Skeletal muscle satellite cell (primary cell): ENCODE data around the gene KCNQ1.

ENCODE experiments used
- H3K27me3 ChIP-seq: 2 replicates; pipeline ENCODE4 v1.7.0; 2013; ENCODE audit warnings: low read length; ENCODE audit not compliant: control insufficient read depth, insufficient read depth
- H3K36me3 ChIP-seq: 2 replicates; pipeline ENCODE4 v1.7.0; 2013; ENCODE audit warnings: mild to moderate bottlenecking, control low read depth, low read length; ENCODE audit not compliant: insufficient read depth
- H3K4me1 ChIP-seq: 2 replicates; pipeline ENCODE4 v1.7.0; 2013; ENCODE audit warnings: low read length; ENCODE audit not compliant: control insufficient read depth, insufficient read depth
- H3K4me2 ChIP-seq: 2 replicates; pipeline ENCODE4 v1.7.0; 2013; ENCODE audit warnings: mild to moderate bottlenecking, low read length
- H3K4me3 ChIP-seq: 2 replicates; pipeline ENCODE4 v1.7.0; 2013; ENCODE audit warnings: low read length
- H3K9ac ChIP-seq: 2 replicates; pipeline ENCODE4 v1.7.0; 2013; ENCODE audit warnings: mild to moderate bottlenecking, low read depth, low read length, moderate library complexity
- H3K9me3 ChIP-seq: replicated peaks from 2 replicates; pipeline ENCODE4 v1.7.0; 2013; ENCODE audit warnings: mild to moderate bottlenecking, control low read depth, low read length

Gene KCNQ1

DNA sequence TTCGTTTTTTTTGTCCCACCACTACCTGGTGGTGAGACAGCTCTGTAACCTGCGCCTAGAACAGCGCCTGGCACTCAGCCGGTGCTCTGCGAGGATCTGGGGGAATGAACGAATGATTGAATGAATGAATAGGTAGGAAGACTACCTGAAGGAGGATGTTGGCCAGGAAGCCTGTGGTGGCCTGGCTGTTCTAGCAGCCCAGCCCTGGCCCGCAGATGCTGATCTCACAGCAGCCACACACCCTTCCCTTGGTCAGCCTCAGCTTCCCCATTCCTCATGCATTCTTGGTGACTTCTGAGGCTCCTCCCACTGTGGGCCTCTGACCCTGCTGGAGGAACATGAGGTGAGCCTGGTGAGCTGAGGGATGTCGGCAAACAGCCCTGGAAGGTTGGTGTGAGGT is 4.2 kb upstream of the KCNQ1 start:
- Histone ChIP-seq H3K4me2 (no peak overlapping the region), H3K36me3 (no peaks in the 10 kb centered on the region), H3K9ac (no peak overlapping the region), H3K4me1 (no peaks in the 10 kb centered on the region), H3K4me3 (no peak overlapping the region), H3K9me3 (no peaks in the 10 kb centered on the region), H3K27me3 (peaks cover 51% of the 10 kb centered on the region)

DNA sequence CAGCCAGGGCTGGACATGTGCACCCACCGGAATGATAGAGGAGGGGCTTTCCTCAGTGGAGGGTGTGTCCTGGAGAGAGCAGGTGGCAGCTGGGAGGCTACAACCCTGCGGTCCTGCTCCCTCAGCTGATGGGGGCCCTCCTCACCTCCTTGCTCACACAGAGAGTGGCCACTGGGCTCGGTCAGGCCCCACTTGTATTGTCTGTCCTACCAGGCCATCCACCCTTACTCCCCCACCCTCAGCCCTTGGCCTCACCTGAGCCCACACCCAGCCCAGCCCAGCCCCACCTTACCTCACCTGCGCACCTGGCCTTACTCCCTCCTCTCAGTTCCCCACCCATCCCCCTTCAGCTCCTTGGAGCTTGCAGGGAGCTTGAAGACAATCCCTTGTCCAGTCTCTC is 3.6 kb upstream of the KCNQ1 start:
- Histone ChIP-seq H3K4me1 (no peaks in the 10 kb centered on the region), H3K4me2 (no peak overlapping the region), H3K27me3 (peaks cover 50% of the 10 kb centered on the region), H3K4me3 (no peak overlapping the region), H3K36me3 (no peaks in the 10 kb centered on the region), H3K9ac (no peak overlapping the region), H3K9me3 (no peaks in the 10 kb centered on the region)

DNA sequence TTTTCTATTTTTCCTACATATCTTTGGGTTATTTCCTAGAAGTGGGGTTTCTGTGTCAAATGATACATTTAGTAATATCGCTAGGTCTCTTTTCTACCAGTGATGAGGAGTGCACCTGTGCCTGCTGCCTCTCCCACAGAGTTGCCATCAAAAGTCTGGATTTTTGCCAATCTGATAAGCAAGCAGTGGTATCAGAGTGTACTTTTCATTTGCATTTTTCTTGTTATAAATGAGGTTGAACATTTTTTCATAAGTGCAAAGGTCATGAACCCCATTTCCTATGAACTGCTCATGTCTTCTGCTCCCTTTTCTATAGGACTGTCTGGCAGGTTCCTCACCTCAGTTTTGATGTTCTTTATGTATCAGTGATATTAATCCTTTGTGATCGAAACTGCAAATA is 2.2 kb upstream of the KCNQ1 start:
- Histone ChIP-seq H3K4me3 (no peak overlapping the region), H3K36me3 (no peaks in the 10 kb centered on the region), H3K4me1 (no peaks in the 10 kb centered on the region), H3K27me3 (peaks cover 55% of the 10 kb centered on the region), H3K4me2 (no peak overlapping the region), H3K9ac (no peak overlapping the region), H3K9me3 (no peaks in the 10 kb centered on the region)

DNA sequence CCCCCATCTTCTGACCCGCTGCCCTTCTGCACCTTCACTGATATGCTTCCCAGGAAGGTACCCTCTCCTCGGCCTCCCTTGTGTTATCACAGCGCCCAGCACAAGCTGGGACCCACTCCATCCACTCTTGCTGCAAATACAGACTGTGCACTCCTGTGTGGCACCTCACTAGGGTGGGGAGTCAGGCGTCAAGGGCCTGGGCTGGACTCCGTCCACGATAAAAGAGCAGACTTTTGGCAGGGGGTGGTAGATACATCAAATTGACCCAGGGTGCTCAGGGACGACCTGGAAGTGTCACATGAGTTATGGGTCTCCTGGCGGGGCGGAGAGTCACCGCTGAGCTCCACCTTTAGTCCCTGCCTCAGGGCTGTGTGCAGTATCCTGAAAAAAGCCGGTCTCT is 1.4 kb upstream of the KCNQ1 start:
- Histone ChIP-seq H3K4me1 (no peaks in the 10 kb centered on the region), H3K36me3 (no peaks in the 10 kb centered on the region), H3K27me3 (peaks cover 59% of the 10 kb centered on the region), H3K9me3 (no peaks in the 10 kb centered on the region), H3K4me2 (no peak overlapping the region), H3K4me3 (no peak overlapping the region), H3K9ac (no peak overlapping the region)

DNA sequence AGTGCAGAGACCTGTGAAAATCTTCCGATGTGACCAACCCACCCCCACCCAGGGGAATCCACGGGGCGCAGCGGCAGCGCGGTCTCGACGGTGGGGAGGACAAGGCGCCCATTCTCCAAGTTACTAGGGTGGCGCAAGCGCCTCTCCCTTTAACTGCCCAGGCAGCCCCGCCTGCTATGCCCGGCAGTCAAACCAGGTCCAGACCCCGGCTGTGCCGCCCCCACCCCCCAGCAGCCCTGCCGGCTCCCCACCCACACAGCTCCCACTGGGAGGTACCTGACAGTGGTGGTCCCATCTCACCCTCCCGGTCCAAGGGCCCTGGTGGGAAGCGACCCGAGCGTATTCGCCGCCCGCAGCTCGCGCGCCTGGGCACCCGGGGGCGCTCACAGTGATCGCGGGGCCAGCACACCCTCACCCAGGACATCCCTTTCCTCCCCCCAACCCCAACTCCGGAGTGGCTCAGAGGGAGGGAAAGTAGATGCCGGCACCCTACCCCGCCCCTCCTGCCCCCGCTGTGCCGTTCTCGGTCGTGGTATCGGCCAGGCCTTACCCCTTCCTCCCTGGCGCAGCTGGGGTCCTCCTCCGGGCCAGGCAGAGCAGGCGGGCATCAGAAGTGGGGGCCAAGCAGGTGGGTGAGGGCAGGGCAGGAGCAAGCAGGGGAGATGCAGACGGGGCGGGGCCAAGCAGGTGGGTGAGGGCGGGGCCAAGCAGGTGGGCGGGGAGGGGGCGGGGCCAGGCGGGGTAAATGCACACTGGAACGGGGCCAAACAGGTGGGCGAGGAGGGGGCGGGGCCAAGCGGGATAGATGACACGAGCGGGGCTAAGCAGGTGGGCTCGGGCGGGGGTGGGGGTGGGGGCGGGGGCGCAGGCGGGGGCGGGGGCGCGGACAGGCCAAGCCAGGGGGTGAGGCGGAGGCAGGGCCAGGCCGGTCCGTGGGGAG is 657 bp upstream of the KCNQ1 start, which contains the start of gene TRPM5:
Gene TRPM5 (minus strand): TSS at position 634 of the 940 bp plus-strand sequence. CDS start 21,478 bp downstream, outside the sequence.
- Histone ChIP-seq H3K4me2 (peak within 1 kb of the TSS; percentile 20), H3K27me3 (peaks cover 61% of the 10 kb centered on the region), H3K9me3 (no peaks in the 10 kb centered on the region), H3K4me1 (no peaks in the 10 kb centered on the region), H3K4me3 (no peak within 1 kb of the TSS), H3K9ac (no peak within 1 kb of the TSS), H3K36me3 (no peaks in the 10 kb centered on the region)

DNA sequence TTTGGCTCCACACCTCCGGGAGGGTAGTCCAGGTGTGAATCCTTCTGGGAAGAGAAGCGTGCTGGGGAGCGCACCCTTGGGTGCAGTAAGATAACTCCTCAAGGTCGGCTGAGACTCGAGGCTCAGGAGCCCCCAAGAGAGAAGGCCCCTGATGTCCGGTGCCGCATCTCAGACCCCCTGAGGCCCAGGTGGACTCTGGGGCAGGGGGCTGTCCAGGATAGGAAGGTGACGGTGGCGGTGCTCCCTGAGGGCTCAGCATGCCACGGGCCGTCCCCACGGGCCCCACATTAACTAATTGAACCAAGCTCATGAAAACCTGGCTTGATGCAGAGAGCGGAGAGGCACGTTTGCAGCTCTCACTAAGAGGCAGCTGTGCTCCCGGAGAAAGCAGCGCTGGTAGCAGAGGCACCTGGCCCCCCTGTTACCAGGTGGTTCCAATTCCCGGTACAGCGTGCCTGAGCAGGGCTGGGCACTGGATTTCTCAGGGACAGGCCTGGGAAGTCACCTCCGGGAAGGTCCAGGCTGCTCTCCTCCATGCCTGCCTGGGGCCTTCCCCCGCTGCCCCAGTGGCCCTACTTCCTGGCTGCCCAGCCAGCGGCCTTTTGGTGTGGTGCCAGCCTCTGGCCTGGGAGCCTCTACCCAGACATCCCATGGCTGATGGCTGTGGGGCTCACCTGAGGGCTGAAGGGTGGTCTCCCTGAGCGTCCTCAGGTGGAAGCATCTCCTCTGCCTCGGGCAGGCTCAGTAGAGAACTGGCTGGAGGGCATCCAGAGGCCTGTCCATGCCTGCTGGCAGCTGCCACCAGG is 1.1 kb downstream of the KCNQ1 start:
- Histone ChIP-seq H3K4me2 (no peak overlapping the region), H3K27me3 (peaks cover 72% of the 10 kb centered on the region), H3K9ac (no peak overlapping the region), H3K4me1 (no peaks in the 10 kb centered on the region), H3K36me3 (no peaks in the 10 kb centered on the region), H3K9me3 (no peaks in the 10 kb centered on the region), H3K4me3 (no peak overlapping the region)

DNA sequence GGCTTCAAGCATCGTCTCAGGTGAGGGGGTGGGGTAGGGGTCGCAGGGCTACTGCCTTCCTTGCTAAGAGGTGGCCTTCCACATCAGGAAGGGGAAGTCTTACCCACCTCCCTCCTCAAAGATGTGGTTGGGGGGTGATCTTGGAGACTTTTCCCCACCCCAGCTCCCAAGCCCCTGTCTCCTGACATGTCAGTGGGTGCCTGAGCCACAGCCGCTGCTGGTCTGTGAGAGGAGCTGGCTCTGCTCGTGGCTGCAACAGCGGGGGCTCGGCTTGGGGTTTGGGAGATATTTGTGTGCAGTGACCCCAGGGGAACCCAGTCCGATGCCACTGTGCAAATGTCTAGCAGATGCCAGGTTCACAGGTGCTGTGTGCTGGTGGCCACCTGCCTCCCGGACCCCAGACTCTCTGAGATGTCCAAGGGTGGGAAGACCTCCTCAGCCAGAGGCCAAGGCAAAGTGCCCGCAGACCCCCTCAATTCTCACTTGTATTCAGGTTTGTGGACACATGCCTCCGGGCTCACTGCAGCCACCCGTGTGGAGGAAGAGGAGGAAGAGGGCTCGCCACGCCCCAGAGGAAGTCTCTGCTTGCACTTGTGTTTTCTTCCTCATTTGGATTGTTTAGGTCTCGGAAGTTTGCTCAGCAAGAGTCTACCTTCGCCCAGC is 1.9 kb downstream of the KCNQ1 start:
- H3K4me2 ChIP-seq, result no peak overlapping the region
- H3K9me3 ChIP-seq, result no peaks in the 10 kb centered on the region
- H3K27me3 ChIP-seq, result peaks cover 79% of the 10 kb centered on the region
- H3K4me3 ChIP-seq, result no peak overlapping the region
- H3K4me1 ChIP-seq, result no peaks in the 10 kb centered on the region
- H3K9ac ChIP-seq, result no peak overlapping the region
- no peaks in the 10 kb centered on the region for H3K36me3 ChIP-seq

DNA sequence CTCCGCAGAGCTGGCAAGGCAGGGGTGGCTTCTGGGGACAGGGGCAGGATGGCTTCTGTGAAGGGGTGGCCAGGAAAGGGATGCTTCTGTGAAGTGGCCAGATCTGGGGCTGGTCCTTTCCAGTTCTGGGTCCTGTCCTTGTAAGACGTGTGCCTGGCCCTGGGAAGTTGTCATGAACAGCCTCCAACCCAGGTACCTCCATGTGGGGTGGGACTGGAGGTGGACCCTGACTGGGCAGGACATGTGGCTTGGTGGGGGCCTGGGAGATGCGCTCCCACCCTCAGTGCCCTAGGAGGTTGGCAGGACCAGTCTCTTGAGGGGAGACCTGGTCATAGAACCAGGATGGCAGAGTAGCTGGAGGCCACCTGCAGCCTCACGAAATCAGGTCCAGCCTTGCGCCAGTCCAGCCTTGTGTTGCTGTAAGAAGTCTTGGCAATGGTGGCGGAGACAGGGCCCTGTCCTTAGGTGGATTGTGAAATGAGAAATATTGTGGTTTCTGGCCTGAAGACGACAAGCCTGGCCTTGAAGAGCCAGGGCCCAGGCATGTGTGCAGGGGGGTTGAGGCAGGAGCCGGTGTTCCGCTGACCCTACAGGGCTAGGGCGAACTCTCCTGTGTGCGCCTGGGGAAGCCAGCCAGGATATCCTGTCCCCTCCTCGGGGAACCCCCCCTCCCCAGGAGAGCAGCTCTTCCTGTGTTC is 2.6 kb downstream of the KCNQ1 start:
- Histone ChIP-seq H3K4me2 (no peak overlapping the region), H3K4me3 (no peak overlapping the region), H3K36me3 (no peaks in the 10 kb centered on the region), H3K27me3 (peaks cover 82% of the 10 kb centered on the region), H3K9me3 (no peaks in the 10 kb centered on the region), H3K4me1 (no peaks in the 10 kb centered on the region), H3K9ac (no peak overlapping the region)

DNA sequence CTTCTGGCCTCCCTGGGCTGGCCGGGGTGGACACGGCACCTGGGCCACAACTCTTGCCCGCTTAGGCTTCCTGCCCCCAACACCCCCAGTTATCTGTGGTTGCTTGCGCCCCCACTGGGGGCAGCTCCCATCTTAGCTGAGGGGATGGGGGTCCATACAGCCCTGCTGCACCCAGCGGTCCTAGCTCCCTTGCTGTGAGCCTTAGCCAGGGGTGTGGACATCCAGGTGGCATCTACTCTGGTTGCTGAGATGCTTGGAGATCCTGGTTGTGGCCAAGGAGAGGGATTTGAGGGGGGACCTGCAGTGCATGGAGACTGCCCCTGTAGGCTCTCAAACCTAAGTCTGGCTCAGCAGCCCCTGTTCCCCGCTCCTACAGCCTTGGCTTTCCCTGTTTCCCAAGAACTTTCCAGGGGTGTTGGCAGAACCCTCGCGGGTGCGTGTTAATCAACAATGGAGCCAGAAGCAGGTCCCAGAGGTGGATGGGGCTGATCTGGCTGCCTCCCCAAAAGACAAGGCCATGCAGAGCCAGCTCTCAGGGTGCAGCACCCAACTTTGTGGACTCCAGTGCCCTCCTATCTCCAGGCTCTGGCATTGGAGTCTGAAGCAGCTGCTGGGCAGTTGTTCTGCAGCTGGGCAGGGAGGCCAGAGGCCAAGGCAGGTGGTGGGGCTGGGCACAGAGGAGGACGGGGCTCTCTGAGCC is 3.3 kb downstream of the KCNQ1 start:
- H3K27me3 ChIP-seq, result peaks cover 80% of the 10 kb centered on the region
- H3K9me3 ChIP-seq, result no peaks in the 10 kb centered on the region
- H3K36me3 ChIP-seq, result no peaks in the 10 kb centered on the region
- H3K9ac ChIP-seq, result no peak overlapping the region
- no peak overlapping the region for H3K4me2 ChIP-seq
- H3K4me3 ChIP-seq, result no peak overlapping the region
- H3K4me1 ChIP-seq, result no peaks in the 10 kb centered on the region

DNA sequence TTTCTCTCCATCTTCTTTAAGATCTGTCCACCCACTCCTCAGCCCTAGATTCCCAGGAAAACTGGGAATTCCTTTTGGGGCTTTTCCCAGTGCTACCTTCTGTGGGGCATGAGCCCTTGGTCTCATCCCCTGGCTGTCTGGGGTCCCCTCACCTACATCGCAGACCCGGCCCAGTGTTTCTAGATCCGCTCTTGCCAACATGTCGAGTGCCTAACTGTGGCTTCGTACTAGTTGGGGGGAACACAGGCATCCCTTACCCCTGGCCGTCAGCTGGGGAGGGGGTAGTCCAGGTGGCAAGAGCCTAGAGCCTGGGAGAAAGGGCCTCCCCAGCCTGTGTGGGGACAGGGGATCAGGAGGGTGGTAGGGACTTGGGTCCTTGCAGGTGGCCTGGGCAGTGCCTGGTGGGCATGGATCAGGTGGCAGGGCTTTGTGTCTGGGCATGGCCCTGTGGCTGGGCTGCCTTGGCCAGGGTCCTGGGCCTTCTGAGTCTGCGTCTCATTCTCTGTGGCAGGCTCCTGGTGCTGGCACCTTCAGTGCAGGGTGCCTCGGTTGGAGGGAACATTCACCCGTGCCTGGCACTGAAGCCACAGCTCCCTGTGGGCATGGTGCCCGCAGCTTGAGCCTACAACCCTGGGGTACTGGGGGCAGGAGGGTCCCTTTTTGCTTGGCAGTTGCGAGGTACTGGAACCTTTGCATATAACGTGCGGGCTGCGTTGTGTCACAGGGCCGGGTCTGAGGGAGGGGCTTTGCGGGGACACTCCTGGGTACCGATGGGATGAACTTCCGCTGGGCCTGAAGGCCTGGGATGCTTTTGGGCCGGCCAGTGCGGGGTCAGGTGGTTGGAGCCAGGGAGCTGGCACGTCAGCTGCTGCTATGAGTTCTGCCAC is 4.1 kb downstream of the KCNQ1 start:
- no peaks in the 10 kb centered on the region for H3K9me3 ChIP-seq
- no peaks in the 10 kb centered on the region for H3K36me3 ChIP-seq
- H3K4me2 ChIP-seq, result no peak overlapping the region
- H3K4me3 ChIP-seq, result no peak overlapping the region
- H3K27me3 ChIP-seq, result peaks cover 80% of the 10 kb centered on the region
- H3K9ac ChIP-seq, result no peak overlapping the region
- no peaks in the 10 kb centered on the region for H3K4me1 ChIP-seq
